GM19372 (cell line): Measurements from ENCODE around the gene WDR77.

Experiments used
- ATAC-seq: cut with Tn5 transposase; IDR thresholded peaks from one replicate; pipeline ENCODE4 v1.9.1; 2021; ENCODE audit warnings: mild to moderate bottlenecking, low read depth, moderate library complexity; ENCODE audit not compliant: unreplicated experiment

The WDR77 gene

DNA sequence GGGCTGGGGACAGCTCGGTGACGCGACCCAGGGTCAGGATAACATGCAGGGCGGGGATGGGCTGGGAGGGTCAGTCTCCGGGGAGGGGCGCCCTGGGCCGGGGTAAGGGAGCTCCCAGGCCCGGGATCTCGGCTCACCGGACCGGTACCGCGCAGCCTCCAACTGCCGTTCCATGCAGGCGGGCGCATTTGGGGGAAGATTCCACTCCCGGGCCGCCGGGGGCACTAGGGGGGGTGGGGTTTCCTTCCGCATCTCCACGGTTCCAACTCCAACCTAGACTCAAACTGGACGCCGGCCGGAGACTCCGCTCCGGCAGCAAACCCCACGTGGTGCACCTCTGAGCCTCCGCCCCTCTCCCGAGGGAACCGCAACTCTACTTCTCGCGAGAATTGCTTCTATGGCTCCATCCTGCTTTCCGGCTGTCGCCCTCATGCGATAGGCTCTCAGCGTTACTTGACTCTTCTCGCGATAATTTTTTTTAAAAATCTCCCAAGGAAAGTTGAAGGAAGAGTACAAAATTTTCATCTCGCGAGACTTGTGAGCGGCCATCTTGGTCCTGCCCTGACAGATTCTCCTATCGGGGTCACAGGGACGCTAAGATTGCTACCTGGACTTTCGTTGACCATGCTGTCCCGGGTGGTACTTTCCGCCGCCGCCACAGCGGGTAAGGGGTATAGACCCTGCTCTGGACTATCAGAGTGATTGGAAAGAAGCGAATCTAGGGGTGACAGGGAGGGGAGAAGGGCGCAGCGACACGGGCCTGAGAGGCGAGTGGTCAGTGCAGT lies at the start of gene WDR77, which contains the start of gene ATP5PB:
Gene WDR77, minus strand, starts transcription at position 339 of the 785 bp plus-strand sequence. Its CDS starts 87 bp downstream, at position 252.
Gene ATP5PB, plus strand, starts transcription at position 547 of the 785 bp plus-strand sequence. Its CDS starts 78 bp downstream, at position 625.
- peak; percentile 93 for ATAC-seq

DNA sequence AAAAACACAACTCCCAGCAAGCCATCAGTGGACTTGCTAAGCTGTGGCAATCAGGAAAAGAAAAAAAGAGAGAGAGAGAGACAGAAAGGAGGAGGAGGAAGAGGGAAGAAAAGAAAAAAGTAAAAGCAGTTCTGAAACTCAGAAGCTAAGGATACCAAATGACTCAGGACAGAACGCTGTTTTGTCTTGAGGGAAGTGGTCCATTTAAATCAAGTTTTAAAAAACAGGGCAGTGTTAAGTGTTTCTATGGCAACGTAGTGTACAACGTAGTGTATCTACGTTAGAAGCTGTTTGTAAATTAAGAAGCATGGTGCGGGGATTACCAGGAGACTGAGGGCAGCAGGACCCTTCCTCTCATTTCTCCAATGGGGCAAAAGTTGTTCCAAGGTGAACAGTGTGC lies 48.5 kb upstream of the WDR77 start:
- ATAC-seq, result no peak

- ATAC-seq, result no peak
These were observed 47.3 kb upstream of the WDR77 start for GRCh38 chr1:111496398-111496797.

GRCh38 chr1:111491070-111491469 lies 42.0 kb upstream of the WDR77 start:
- no peak for ATAC-seq

GRCh38 chr1:111490220-111490619 lies 41.2 kb upstream of the WDR77 start:
- ATAC-seq, result no peak

GRCh38 chr1:111489604-111490003 lies 40.5 kb upstream of the WDR77 start:
- ATAC-seq, result no peak

- ATAC-seq, result no peak
These were observed 39.6 kb upstream of the WDR77 start for GRCh38 chr1:111488669-111489068.

DNA sequence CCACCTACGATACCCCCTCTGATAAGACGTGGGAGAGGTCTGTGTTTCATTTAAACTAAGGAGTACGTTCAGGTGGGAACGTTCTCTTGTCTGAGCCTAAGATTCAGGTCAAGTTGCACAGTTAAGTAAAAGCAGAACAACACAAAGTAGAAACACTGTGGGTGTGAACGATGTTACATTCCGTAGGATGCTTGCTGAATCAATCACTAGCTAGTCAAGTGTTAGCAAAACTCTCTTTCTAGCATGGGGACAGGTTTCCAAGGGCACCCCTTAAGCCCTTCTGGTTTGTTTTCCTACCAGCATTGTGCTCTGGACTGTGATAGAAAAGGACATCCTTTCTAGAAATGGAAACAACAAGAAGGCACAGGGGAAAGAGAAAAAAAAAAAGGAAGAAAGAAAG lies 38.1 kb upstream of the WDR77 start:
- ATAC-seq, result no peak

DNA sequence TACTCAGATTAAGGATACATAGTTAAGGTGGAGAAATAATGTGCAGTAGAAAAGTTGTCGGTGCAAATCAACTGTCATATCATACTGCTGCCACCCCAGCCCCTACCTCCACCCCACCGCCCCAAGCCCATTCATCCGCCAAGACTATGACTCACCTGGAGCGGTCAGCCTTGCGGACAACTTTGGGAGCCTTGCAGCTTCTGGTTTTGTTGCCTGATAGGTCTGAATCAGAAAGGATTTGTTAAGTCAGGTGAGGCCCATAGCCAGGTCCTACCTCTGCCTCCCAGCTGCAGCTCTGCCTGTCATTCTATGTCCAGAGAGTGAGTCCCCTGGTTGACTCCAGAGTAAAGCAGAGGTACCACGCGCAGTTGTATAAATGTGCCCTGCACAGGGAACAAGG lies 37.4 kb upstream of the WDR77 start:
- no peak for ATAC-seq

- ATAC-seq, result no peak
These were observed 35.5 kb upstream of the WDR77 start for GRCh38 chr1:111484391-111485026.

GRCh38 chr1:111483876-111484275 lies 34.8 kb upstream of the WDR77 start:
- no peak for ATAC-seq

DNA sequence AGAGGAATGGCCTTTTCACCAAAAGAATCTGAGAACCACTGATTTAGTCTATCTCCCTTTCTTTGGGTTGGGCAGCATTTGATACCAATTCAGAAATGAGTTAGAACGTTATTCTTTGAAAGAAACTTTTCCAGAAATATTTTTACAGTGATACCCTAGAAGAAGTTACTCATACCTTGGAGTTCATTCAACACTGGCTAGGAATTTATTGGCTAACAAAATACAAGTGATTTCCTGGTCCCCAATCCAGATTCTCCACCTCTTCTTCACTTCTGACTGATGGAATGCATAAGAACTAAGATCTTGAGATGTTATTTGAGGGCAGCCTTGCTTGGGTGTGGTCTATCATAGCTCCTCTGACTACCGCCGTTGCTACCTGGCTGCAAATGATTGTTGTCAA lies 34.1 kb upstream of the WDR77 start:
- no peak for ATAC-seq

- no peak for ATAC-seq
These were observed 32.5 kb upstream of the WDR77 start for GRCh38 chr1:111481387-111482221.

DNA sequence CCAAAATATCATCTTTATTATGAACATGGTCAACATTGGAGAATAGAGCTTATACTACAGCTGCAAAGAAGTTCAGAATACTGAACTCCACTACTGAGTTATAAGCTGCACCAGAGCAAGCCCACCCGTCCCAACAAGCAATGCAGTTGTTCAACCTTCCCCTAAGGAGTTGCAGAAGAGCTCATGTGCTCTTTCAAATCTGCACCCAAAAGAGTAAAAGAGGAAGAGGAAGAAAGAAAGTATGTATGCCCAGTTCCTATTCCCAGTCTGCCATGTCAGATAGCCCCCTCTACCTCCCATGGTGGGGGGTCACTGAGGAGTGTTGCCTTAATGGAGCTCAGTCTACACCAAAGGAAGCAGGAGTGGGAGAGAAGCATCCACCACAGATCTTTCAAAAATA lies 31.6 kb upstream of the WDR77 start:
- ATAC-seq, result no peak

- peak; percentile 76 for ATAC-seq
These were observed 27.8 kb upstream of the WDR77 start for GRCh38 chr1:111476761-111477309.

- no peak for ATAC-seq
These were observed 27.2 kb upstream of the WDR77 start for GRCh38 chr1:111476214-111476613.

GRCh38 chr1:111475701-111476100 lies 26.6 kb upstream of the WDR77 start:
- no peak for ATAC-seq

DNA sequence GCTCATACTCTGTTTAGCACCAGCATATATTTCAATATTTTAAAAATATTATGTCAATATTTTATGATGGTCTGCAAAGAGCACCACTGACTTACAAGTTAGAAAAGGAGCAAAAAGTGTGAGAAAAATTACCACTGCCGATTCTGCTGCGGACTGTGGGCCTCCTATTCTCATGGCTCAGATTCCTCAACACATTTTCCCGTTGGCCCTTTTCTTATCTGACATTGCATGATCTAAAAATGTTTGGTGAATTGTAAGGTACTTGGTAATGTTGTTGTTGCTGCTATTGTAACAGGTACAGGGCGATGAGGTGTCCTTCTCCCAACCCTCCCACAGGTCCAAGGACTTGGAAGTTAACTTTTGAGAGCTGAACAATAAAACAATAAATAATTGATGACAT lies 25.5 kb upstream of the WDR77 start:
- no peak for ATAC-seq

GRCh38 chr1:111474106-111474505 lies 25.1 kb upstream of the WDR77 start:
- no peak for ATAC-seq

DNA sequence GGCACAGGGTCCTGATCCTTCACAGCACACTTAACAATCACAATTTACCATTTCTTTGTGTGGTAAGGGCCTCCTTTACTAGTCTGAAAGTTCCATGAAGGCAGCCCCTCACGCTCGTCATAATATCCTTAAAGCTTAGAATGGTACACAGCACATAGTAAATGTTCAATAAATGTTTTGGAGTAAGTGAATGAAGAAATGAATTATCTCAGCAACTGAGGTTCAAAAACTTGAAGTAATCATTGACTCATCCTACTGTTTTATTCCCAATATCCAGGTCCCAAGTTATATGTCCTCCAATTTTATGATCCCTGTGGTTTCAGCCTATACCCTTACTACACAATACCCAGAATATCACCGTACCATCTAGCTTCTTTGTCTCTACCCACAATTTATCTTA lies 22.5 kb upstream of the WDR77 start:
- ATAC-seq, result no peak

- no peak for ATAC-seq
These were observed 22.0 kb upstream of the WDR77 start for GRCh38 chr1:111471012-111471411.
